GM21737 (cell line): ENCODE data around the gene CLOCK.

Source experiments
- ATAC-seq: cut with Tn5 transposase; IDR thresholded peaks from one replicate; pipeline ENCODE4 v1.9.1; 2021; ENCODE audit warnings: mild to moderate bottlenecking, moderate library complexity; ENCODE audit not compliant: unreplicated experiment

The CLOCK gene

GRCh38 chr4:55545151-55545550 lies 1.6 kb downstream of the CLOCK start:
- no peak for ATAC-seq

- no peak for ATAC-seq
These were observed 2.9 kb downstream of the CLOCK start for GRCh38 chr4:55543858-55544257.

- no peak for ATAC-seq
These were observed 6.4 kb downstream of the CLOCK start for GRCh38 chr4:55540271-55540670.

- ATAC-seq = no peak
These were observed 7.1 kb downstream of the CLOCK start for GRCh38 chr4:55539658-55540057.

- no peak for ATAC-seq
These were observed 8.2 kb downstream of the CLOCK start for GRCh38 chr4:55538531-55538930.

GRCh38 chr4:55534306-55534705 lies 12.4 kb downstream of the CLOCK start:
- no peak for ATAC-seq

- no peak for ATAC-seq
These were observed 16.0 kb downstream of the CLOCK start for GRCh38 chr4:55530691-55531090.

GRCh38 chr4:55530167-55530566 lies 16.5 kb downstream of the CLOCK start:
- ATAC-seq = no peak

- no peak for ATAC-seq
These were observed 18.2 kb downstream of the CLOCK start for GRCh38 chr4:55528491-55528890.

GRCh38 chr4:55524844-55525571 lies 21.7 kb downstream of the CLOCK start:
- ATAC-seq = no peak

- no peak for ATAC-seq
These were observed 28.3 kb downstream of the CLOCK start for GRCh38 chr4:55518442-55518841.

- no peak for ATAC-seq
These were observed 29.0 kb downstream of the CLOCK start for GRCh38 chr4:55517526-55518229.

GRCh38 chr4:55512922-55513571 lies 33.7 kb downstream of the CLOCK start:
- no peak for ATAC-seq

GRCh38 chr4:55512077-55512476 lies 34.6 kb downstream of the CLOCK start:
- no peak for ATAC-seq

- no peak for ATAC-seq
These were observed 36.0 kb downstream of the CLOCK start for GRCh38 chr4:55510685-55511084.

GRCh38 chr4:55509266-55509665 lies 37.4 kb downstream of the CLOCK start:
- no peak for ATAC-seq

- no peak for ATAC-seq
These were observed 39.1 kb downstream of the CLOCK start for GRCh38 chr4:55507612-55508011.

GRCh38 chr4:55503169-55503568 lies 43.5 kb downstream of the CLOCK start:
- ATAC-seq = no peak

- ATAC-seq = no peak
These were observed 46.6 kb downstream of the CLOCK start for GRCh38 chr4:55500072-55500471.

GRCh38 chr4:55499495-55499894 lies 47.2 kb downstream of the CLOCK start:
- ATAC-seq = no peak

GRCh38 chr4:55498051-55498450 lies 48.7 kb downstream of the CLOCK start:
- no peak for ATAC-seq

- no peak for ATAC-seq
These were observed 55.2 kb downstream of the CLOCK start for GRCh38 chr4:55491486-55491885.
